ENCODE data around the gene TBK1.

Gene TBK1

GRCh38 chr12:64544371-64545080, 92.6 kb downstream of the TBK1 start:
- TF ChIP-seq CTCF (IDR thresholded peaks at IDR 0.05; ENCODE audit: low read depth, low read length): no peak

DNA sequence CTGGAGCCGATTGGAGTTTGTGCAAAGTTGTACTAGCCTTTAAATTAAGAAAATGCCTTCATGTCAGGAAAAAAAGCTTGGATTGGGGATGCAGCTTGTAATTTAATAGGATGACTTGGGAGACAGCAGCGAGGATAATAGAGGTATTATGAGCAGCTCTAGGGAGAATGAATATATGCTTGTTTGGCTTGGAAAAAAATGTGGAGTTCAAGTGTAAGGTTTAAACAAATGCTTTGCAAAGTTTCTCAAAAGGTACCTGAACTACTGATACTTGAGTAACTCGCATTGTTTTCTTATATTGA, 93.1 kb downstream of the TBK1 start:
- no peak for TF ChIP-seq CTCF (IDR thresholded peaks at IDR 0.05; ENCODE audit: low read depth, low read length)
- H3K4me3 ChIP-seq (ENCODE audit: low read depth, low read length): no peak overlapping the region

More at GRCh38 chr12:64544371-64545080, 92.6 kb downstream of the TBK1 start:
- no peak overlapping the region for H3K4me3 ChIP-seq (ENCODE audit: low read depth, low read length)

DNA sequence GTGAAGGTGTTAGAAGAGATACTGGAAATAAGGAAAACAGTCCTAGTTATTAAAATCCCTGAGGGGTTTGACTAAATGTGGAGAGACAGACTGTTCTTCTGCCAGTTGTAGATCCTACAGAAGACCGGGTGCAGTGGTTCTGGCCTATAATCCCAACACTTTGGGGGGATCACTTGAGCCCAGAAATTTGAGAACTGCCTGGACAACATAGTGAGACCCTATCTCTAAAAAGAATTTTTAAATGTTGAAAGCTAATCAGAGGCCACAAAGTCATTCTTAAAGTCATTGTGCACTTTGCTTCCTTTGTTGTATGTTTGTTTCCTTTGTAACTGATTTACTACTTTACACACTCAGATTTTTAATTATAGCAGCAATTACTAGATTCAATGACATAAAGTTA, 97.2 kb downstream of the TBK1 start:
- TF ChIP-seq CTCF (IDR thresholded peaks at IDR 0.05; ENCODE audit: low read depth, low read length): no peak
- no peak overlapping the region for H3K4me3 ChIP-seq (ENCODE audit: low read depth, low read length)

DNA sequence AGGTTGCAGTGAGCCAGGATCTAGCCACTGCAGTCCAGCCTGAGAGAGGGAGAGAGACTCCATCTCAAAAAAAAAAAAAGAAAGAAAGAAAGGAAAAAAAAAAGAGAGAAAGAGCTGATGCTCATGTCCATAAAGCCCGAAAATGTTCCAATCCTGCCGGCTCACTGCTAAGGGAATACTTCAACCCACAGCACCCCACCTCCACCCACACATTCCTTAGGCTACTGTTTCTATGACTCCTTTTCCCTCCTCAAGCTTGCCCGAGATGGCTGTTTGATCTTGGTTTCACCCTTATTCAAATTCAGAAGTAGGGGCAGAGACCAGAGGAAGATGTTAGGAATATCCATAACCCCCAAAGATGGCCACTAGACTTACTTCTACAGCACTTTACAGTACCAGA, 98.8 kb downstream of the TBK1 start:
- no peak overlapping the region for H3K4me3 ChIP-seq (ENCODE audit: low read depth, low read length)
- TF ChIP-seq CTCF (IDR thresholded peaks at IDR 0.05; ENCODE audit: low read depth, low read length): no peak

- TF ChIP-seq CTCF (IDR thresholded peaks at IDR 0.05; ENCODE audit: low read depth, low read length): no peak
Observed at GRCh38 chr12:64551676-64552075, 99.8 kb downstream of the TBK1 start.

More at GRCh38 chr12:64551676-64552075, 99.8 kb downstream of the TBK1 start:
- H3K4me3 ChIP-seq (ENCODE audit: low read depth, low read length): no peak overlapping the region

Data from WI38 (cell line).